Lower lobe of right lung (tissue), 2 donors: ENCODE results near the gene NRTN. TPM values are rescaled to one million over a fixed set of nuclear protein-coding genes. Genes with fewer than 3 reads are reported as not detected.

Experiments used
- ATAC-seq, 2 donors: fragments of 200-7000 bp; cut with Tn5 transposase; one replicate each; pipeline ENCODE4 v1.9.1; 2020 to 2022; ENCODE audit warnings: mild to moderate bottlenecking in 2 of 2, moderate library complexity in 2 of 2
- DNase-seq: peaks from one replicate; pipeline ENCODE4 v3.0.0-alpha.2; 2020
- H3K27ac ChIP-seq: fragments of 200-600 bp; one replicate; pipeline ENCODE4 v1.8.0; 2022
- H3K27me3 ChIP-seq: fragments of 200-600 bp; one replicate; pipeline ENCODE4 v1.8.0; 2022; ENCODE audit warnings: low read depth
- H3K36me3 ChIP-seq: fragments of 200-600 bp; one replicate; pipeline ENCODE4 v1.8.0; 2022; ENCODE audit warnings: mild to moderate bottlenecking
- H3K4me1 ChIP-seq: fragments of 200-600 bp; one replicate; pipeline ENCODE4 v1.8.0; 2022
- H3K4me3 ChIP-seq: fragments of 200-600 bp; one replicate; pipeline ENCODE4 v1.8.0; 2022; ENCODE audit warnings: mild to moderate bottlenecking
- H3K9me3 ChIP-seq: fragments of 200-600 bp; one replicate; pipeline ENCODE4 v1.8.0; 2022
- CTCF ChIP-seq: fragments of 200-600 bp; IDR thresholded peaks from one replicate; pipeline ENCODE4 v1.8.0; 2022; ENCODE audit warnings: antibody characterized with exemption, mild to moderate bottlenecking
- intact Hi-C: fragments of 100-400 bp; cut with DNase I; formaldehyde crosslinking; loops from one replicate; pipeline ENCODE4 v1.11.0; 2022
- total RNA-seq: library from RNA; stranded (reverse); fragmentation: NEBNext Ultra II Directional; extraction: Animal tissue kit (Norgen Biotek cat#: 25700); gene quantifications from one replicate; pipeline ENCODE4 v1.2.1, GENCODE V29; 2021
- donor health status: DM: no; HTN: yes; CAD: no; lungs with severe emphysema.

NRTN gene
- total RNA-seq, 1 donor from 2014 or later: 2.7 TPM

GRCh38 chr19:5809053-5809452 is 4.2 kb downstream of the NRTN start:
- H3K4me3 ChIP-seq: no peak overlapping the region
- peaks cover 6% of the 10 kb centered on the region for H3K4me1 ChIP-seq
- intact Hi-C loops: no loop called here
- TF ChIP-seq CTCF: no peak
- ATAC-seq (peak in 1 of 2 donors; percentile 42), DNase-seq (no peak)
- peaks cover 16% of the 10 kb centered on the region for H3K27me3 ChIP-seq
- H3K36me3 ChIP-seq: no peaks in the 10 kb centered on the region
- no peaks in the 10 kb centered on the region for H3K9me3 ChIP-seq
- no peak overlapping the region for H3K27ac ChIP-seq

- Histone ChIP-seq H3K4me1 (peaks cover 2% of the 10 kb centered on the region), H3K27me3 (peaks cover 12% of the 10 kb centered on the region), H3K9me3 (no peaks in the 10 kb centered on the region), H3K27ac (no peak overlapping the region), H3K4me3 (no peak overlapping the region), H3K36me3 (no peaks in the 10 kb centered on the region)
- intact Hi-C loops: no loop called here
- no peak for TF ChIP-seq CTCF
- ATAC-seq (no peak), DNase-seq (no peak)
Observed at GRCh38 chr19:5809469-5809868, 4.6 kb downstream of the NRTN start.

GRCh38 chr19:5811117-5811516 is 6.2 kb downstream of the NRTN start:
- intact Hi-C loops: no loop called here
- DNase-seq (no peak), ATAC-seq (no peak)
- peaks cover 2% of the 10 kb centered on the region for H3K27me3 ChIP-seq
- no peak overlapping the region for H3K4me3 ChIP-seq
- no peak overlapping the region for H3K27ac ChIP-seq
- H3K9me3 ChIP-seq: no peaks in the 10 kb centered on the region
- H3K4me1 ChIP-seq: no peaks in the 10 kb centered on the region
- H3K36me3 ChIP-seq: no peaks in the 10 kb centered on the region
- no peak for TF ChIP-seq CTCF

- Histone ChIP-seq H3K4me3 (no peak overlapping the region), H3K27ac (no peak overlapping the region), H3K4me1 (no peaks in the 10 kb centered on the region), H3K36me3 (no peaks in the 10 kb centered on the region), H3K27me3 (no peaks in the 10 kb centered on the region), H3K9me3 (no peaks in the 10 kb centered on the region)
- no peak for DNase-seq
- ATAC-seq: no peak
- TF ChIP-seq CTCF: no peak
- intact Hi-C loops: no loop called here
Observed at GRCh38 chr19:5814123-5814851, 9.4 kb downstream of the NRTN start.

- intact Hi-C loops: no loop called here
- no peak overlapping the region for H3K4me3 ChIP-seq
- no peaks in the 10 kb centered on the region for H3K9me3 ChIP-seq
- TF ChIP-seq CTCF: no peak
- no peak for DNase-seq
- H3K36me3 ChIP-seq: no peaks in the 10 kb centered on the region
- ATAC-seq: no peak
- no peaks in the 10 kb centered on the region for H3K27me3 ChIP-seq
- no peaks in the 10 kb centered on the region for H3K4me1 ChIP-seq
- no peak overlapping the region for H3K27ac ChIP-seq
Observed at GRCh38 chr19:5814852-5815246, 10.0 kb downstream of the NRTN start.
